HepG2 (cell line): ENCODE results near the gene MPPE1. TPM values are rescaled to one million over a fixed set of nuclear protein-coding genes. Genes with fewer than 3 reads are reported as not detected.

Experiments
- ARID3A ChIP-seq: IDR thresholded peaks from 2 replicates; pipeline ENCODE4 v1.6.1; 2012; ENCODE audit warnings: low read depth, low read length, improper control_type of control experiment
- DZIP1 ChIP-seq: sonication (generic); formaldehyde crosslinking; IDR thresholded peaks from 2 replicates; pipeline ENCODE4 v1.5.0; 2020; ENCODE audit warnings: mild to moderate bottlenecking, missing genetic modification reagents
- E2F2 ChIP-seq: sonication (generic); formaldehyde crosslinking; IDR thresholded peaks from 2 replicates; pipeline ENCODE4 v1.4.0; 2020; ENCODE audit warnings: missing genetic modification reagents, borderline replicate concordance
- EED ChIP-seq: sonication (generic); formaldehyde crosslinking; IDR thresholded peaks from 2 replicates; pipeline ENCODE4 v1.5.0; 2020; ENCODE audit warnings: mild to moderate bottlenecking, missing genetic modification reagents
- GATAD1 ChIP-seq: IDR thresholded peaks from 2 replicates; pipeline ENCODE4 v1.6.1; 2016; ENCODE audit warnings: missing genetic modification reagents, missing compliant biosample characterization
- GZF1 ChIP-seq: sonication (generic); formaldehyde crosslinking; IDR thresholded peaks from 2 replicates; pipeline ENCODE4 v1.5.1; 2020; ENCODE audit warnings: mild to moderate bottlenecking, missing genetic modification reagents
- LRRFIP1 ChIP-seq: sonication (generic); formaldehyde crosslinking; conservative IDR thresholded peaks from 2 replicates; pipeline ENCODE4 v1.4.0; 2020; ENCODE audit warnings: missing genetic modification reagents
- PITX1 ChIP-seq: sonication (generic); formaldehyde crosslinking; IDR thresholded peaks from 2 replicates; pipeline ENCODE4 v1.5.1; 2020; ENCODE audit warnings: mild to moderate bottlenecking, missing genetic modification reagents
- PLRG1 ChIP-seq: fragments of 450-650 bp; conservative IDR thresholded peaks from 2 replicates; pipeline ENCODE4 v1.6.1; 2016
- SMC3 ChIP-seq: IDR thresholded peaks from 2 replicates; pipeline ENCODE4 v1.6.1; 2011; ENCODE audit warnings: low read length, improper control_type of control experiment
- YEATS2 ChIP-seq: sonication (generic); formaldehyde crosslinking; IDR thresholded peaks from 2 replicates; pipeline ENCODE4 v1.4.0; 2020; ENCODE audit warnings: missing genetic modification reagents, borderline replicate concordance
- ZFP36L2 ChIP-seq: sonication (generic); formaldehyde crosslinking; IDR thresholded peaks from 2 replicates; pipeline ENCODE4 v1.4.0; 2020; ENCODE audit warnings: missing genetic modification reagents
- ZNF207 ChIP-seq: fragments of 450-650 bp; IDR thresholded peaks from 2 replicates; pipeline ENCODE4 v1.6.1; 2016; ENCODE audit warnings: antibody characterized with exemption, borderline replicate concordance
- ZNF317 ChIP-seq: sonication (generic); formaldehyde crosslinking; IDR thresholded peaks from 2 replicates; pipeline ENCODE4 v1.5.0; 2020; ENCODE audit warnings: mild to moderate bottlenecking, missing genetic modification reagents
- ZNF431 ChIP-seq: sonication (generic); formaldehyde crosslinking; IDR thresholded peaks from 2 replicates; pipeline ENCODE4 v1.9.0; 2022; ENCODE audit warnings: missing genetic modification reagents, low read depth, mild to moderate bottlenecking, borderline replicate concordance
- ZNF609 ChIP-seq: sonication (generic); formaldehyde crosslinking; IDR thresholded peaks from 2 replicates; pipeline ENCODE4 v1.4.0; 2020; ENCODE audit warnings: mild to moderate bottlenecking, missing genetic modification reagents, borderline replicate concordance
- polyA plus RNA-seq, 8 experiments: library from polyadenylated mRNA; depleted of rRNA in 3 of 8; stranded (reverse) in 7 of 8; unstranded in 1 of 8; fragments of >200 nt; fragmentation: Illumina TruSeq in 4 of 8; extraction: Trizol in 4 of 8; gene quantifications; 2 replicates each; pipeline versions ENCODE4 v1.2.1 to v1.2.3, GENCODE V29; 2011 to 2016; ENCODE audit warnings: low read depth in 4 of 8, missing spikeins in 1 of 8, mixed read lengths in 1 of 8; ENCODE audit not compliant: insufficient read depth in 1 of 8
- total RNA-seq, 5 experiments: library from RNA; depleted of rRNA; stranded (reverse); fragments of >200 nt; fragmentation: Illumina TruSeq; extraction: Trizol; gene quantifications; 2 replicates each; pipeline ENCODE4 v1.2.3, GENCODE V29; 2016; ENCODE audit warnings: low read depth in 1 of 5

Gene MPPE1
- total and polyA plus RNA-seq, 2 of the 13 experiments (the other 11 are each of a cell fraction or from before 2014, with no cell fraction given), result 9.6 to 11.9 TPM

GRCh38 chr18:11851146-11851805 is 56.8 kb downstream of the MPPE1 start, which contains the start of gene CHMP1B (continued):
- no peak; the same call in 1 of the 2 replicates for TF ChIP-seq ZNF609 (CRISPR knock-in tag)
- TF ChIP-seq PLRG1, result no peak
- TF ChIP-seq PITX1, result peak; percentile 48; the same call in 1 of the 2 replicates
- no peak for TF ChIP-seq SMC3
- peak; percentile 99 for TF ChIP-seq GATAD1 (CRISPR knock-in tag)
- TF ChIP-seq LRRFIP1 (CRISPR knock-in tag), result no peak
- peak; percentile 80 for TF ChIP-seq ZNF431 (CRISPR knock-in tag)
- TF ChIP-seq YEATS2 (CRISPR knock-in tag), result peak; percentile 91; the same call in 1 of the 2 replicates
- no peak for TF ChIP-seq ZNF207
- TF ChIP-seq ZNF317 (CRISPR knock-in tag), result peak; percentile 40; the same call in 1 of the 2 replicates
- TF ChIP-seq GZF1, result no peak
- 0 out of 2 replicates have a peak, but pooled peaks have one; percentile 64 for TF ChIP-seq EED (CRISPR knock-in tag)
- 0 out of 2 replicates have a peak, but pooled peaks have one; percentile 82 for TF ChIP-seq E2F2 (CRISPR knock-in tag)
- TF ChIP-seq DZIP1 (CRISPR knock-in tag), result no peak
- no peak for TF ChIP-seq ARID3A
- no peak for TF ChIP-seq ZFP36L2 (CRISPR knock-in tag)
